Activated CD4-positive, alpha-beta T cell treated with anti-CD3 and anti-CD28 coated beads, Interleukin-2, Interleukin-6, amounts not matched to agents 100 ng/mL and 50 ng/mL, durations not matched to agents 16 hours and 8 hours (primary cell): ENCODE data around the gene METRNL.

Source experiments
- DNase-seq: peaks from one replicate; pipeline ENCODE4 v3.0.0-alpha.2; 2020

METRNL gene

GRCh38 chr17:83067718-83068261 lies 11.6 kb upstream of the METRNL start:
- DNase-seq, result no peak

GRCh38 chr17:83068641-83069570 lies 10.5 kb upstream of the METRNL start:
- DNase-seq, result no peak

- no peak for DNase-seq
Measured at GRCh38 chr17:83069571-83069906, 9.9 kb upstream of the METRNL start.

DNA sequence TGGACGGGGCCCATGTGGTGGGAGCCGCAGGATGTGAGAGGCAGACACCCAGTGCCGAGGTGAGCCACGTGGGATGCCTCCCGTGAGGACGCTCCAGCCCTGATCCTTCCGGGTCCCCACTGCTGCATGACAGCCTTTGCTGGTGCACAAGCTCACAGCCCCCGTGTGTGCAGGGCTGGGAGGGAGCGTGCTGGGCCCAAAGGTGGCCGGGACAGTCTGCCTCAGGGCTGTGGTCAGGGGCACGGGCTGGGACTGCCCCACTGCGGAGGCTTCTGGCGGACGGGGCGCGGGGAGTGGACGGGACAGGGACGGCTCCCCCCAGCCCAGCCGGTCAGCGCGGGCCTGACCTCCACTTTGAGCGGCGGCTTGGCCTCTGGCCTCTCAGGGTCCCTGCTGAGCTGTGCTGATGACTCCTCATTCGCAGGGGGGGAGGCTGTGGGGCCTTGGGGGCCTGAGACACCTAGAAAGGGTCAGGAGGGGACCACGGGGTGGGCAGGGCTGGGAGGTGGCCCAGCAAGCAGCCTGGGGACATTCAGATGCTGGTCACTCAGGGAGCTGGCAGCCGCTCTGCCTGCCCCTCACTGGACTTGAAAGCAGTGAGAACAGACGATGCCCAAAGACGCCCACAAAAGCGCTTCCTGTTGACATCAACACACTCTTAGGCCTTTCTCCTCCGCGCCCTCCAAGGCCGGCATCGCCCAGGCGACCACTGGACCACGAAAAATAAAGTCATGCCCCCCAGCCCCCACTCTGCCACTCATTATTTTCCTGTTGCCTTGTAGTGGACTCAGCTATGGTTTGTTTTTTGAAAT lies 9.3 kb upstream of the METRNL start:
- DNase-seq, result no peak

DNA sequence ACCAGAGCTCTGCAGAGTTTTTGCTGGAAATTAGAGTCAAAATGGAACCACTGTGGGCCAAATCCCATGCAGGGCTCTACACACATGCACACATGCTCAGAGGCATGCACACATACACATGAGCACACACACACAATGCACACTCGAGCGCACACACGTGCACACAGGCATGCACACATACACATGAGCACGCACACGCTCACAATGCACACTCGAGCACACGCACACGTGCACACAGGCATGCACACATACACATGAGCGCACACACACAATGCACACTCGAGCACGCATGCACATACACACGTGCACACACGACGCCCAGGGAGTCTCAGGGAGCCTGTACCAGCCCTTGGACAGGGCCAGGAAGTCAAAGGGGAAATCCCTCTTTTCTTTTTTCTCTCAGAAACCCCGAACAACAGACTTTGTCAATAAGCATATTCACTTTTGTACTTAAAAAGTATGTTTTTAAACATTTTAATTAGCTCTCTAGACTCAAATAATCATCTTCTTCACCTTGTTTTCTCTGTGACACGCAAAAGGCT lies 8.5 kb upstream of the METRNL start:
- DNase-seq, result no peak

GRCh38 chr17:83071365-83071764 lies 8.0 kb upstream of the METRNL start:
- no peak for DNase-seq

DNA sequence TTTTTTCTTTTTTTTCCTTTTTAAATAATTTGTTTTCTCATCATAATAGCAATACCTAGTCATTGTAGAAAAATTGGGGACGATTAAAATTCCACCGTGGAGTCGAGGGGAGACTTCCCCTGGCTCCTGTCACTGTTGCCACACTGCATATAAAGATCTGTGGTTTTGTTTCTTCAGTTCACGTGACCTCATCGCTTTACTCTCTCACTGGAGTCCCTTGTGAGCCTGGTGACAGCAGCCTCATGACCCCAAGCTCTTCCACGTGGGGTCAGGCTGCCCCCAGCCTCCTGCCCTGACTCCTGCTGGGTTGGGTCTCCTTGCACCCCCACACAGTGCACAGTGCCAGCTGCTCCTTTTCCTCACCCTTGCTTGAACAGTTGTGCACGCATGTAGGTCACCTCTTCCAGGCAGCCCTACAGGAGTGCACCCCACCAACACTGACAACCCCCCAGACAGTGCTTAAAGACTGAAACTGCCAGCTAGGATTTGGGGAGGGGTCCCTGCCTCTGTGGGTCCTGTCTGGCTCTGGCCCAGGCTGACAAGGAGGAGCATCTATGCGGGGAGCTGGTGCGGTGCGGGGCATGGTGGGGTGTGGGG lies 7.3 kb upstream of the METRNL start:
- no peak for DNase-seq

GRCh38 chr17:83072600-83073358 lies 6.6 kb upstream of the METRNL start:
- DNase-seq, result no peak

DNA sequence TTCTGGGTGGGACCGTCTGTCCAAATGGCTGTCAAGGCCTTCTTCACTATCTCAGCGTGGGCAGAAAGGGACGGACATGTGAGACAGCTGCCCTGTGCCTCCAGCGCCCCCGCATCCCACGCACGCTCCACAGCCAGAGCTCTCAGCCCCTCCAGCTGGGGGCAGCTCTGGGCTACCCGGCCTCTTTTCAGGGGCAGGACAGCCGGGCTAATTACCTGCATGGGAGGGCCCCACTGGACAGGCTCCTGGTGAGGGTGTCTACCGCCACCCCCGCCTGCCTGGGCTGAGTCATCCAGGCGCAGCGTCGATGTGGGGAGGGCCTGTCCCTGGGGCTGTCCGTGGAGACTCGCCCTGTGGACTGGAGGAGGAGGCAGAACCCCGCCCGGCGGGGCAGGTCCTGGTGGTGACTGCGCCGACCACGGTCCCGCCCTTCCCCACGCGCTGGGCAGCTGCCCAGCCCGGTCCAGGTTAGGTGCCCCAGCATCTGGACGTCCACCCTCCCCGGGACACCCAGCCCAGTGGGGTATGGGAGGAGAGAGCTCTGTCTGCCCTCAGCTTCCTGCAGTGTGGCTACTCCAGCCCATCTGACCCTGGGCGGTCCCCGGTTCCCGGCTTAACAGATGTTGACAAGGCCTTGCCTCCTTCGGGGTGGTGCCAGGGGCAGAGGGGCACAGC lies 5.9 kb upstream of the METRNL start:
- DNase-seq, result no peak

GRCh38 chr17:83074486-83075223 lies 4.8 kb upstream of the METRNL start:
- DNase-seq, result no peak

GRCh38 chr17:83075270-83075880 lies 4.0 kb upstream of the METRNL start:
- no peak for DNase-seq

DNA sequence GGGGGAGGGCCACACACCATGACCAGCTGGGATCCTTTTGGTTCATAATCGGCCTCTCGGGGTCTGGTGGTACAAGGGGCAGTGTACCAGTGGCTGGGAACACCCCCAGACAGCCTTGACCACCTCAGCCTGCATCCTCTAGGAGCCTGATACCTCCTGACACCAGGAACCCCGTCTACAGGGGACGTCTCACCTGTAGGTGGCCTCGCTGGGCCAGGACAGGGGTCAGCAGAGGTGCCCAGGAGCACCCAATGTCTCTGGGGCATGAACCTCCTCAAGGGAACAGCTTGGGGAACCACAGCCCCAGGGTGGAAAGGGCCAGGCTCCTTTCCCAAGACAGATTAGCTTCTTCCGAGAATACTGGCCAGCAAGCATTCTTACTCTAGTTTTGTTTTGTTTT lies 2.5 kb upstream of the METRNL start:
- peak; percentile 24 for DNase-seq

DNA sequence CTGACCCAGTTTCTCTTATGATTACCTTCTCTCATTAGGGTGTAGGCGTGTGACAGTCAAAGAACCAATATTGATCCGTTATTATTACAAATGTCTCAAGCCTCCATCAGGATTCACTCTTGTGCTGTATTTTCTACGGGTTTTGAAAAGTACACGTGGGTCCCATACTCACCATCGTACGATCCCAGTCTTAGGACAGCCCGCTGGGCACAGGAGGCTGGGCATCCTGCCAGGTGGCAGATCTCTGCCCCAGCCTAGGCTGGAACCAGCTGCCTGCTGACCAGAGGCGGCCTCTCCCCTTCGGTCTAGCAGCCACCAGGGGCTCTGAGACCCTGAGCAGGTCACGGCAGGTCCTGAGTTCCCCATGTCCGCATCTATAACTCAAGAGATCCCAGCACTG lies 2.0 kb upstream of the METRNL start:
- no peak for DNase-seq

DNA sequence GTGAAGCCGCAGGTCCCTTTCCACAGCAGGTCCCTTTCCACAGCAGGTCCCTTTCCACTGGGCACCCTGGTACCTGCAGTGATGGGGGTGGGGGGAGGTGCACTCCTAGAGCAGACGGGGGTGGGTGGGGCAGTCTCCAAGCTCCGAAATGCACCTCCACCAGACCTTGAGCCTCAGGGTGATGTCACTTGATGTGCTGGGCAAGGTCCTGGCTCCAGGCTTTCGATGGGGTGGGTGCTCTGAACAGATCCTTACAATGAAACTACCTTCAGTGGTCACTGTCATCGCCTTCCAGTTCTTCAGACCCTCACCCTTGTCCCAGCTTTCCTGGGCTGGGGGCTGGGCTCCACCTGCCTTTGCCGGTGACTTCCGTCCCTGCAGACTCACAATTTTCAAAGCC lies 1.5 kb upstream of the METRNL start:
- DNase-seq, result no peak

DNA sequence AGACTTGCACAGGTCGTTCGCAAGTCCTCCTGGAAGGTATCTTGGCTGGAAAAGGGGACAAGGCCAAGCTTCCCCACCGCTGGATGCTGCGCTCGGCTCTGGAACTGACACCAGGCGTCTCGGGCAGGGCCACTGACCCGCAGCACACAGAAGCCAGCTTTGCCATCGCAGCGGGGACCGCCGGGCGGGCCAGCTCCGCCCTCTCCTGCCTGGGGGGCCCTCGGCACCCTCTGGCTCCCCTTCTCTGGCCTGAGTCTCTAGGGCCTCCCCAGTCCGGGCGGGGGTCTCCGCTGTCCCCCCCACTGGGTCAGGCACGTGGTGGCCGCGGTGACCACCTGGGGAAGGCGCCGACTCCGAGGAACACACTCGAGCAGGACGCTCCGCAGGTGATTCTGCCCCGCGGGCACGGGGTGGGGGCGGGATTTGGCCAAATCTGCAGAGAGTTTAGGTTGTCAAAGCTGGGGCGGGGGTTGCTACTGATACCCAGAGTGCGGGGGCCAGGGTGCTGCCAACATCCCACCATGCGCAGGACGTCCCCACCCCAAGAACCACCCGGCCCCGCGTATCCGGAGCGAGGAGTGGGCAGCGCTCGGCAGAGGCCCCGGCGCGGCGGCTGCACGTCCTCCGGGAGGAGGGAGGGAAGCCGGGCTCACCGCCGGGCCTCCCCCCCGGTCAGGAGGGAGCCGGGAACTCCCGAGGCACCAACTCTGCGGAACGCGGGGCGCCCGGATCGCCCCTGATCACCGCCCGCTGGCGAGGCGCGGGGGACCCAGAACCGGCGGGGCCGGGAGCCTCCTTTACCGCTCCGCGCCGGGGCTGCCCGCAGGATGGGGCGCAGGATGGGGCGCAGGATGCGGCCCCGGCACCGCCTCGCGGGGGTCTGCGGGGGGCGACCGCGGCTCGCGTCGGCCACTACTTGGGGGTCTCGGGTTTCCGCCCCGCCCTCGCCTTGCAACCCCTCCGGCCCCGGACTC lies 744 bp upstream of the METRNL start:
- DNase-seq, result no peak

GRCh38 chr17:83079766-83080578 lies 563 bp downstream of the METRNL start:
- DNase-seq, result no peak

GRCh38 chr17:83080579-83080857 lies 1.1 kb downstream of the METRNL start:
- no peak for DNase-seq

- DNase-seq, result no peak
Measured at GRCh38 chr17:83080858-83081683, 1.7 kb downstream of the METRNL start.
